ENCODE measurements around the gene TMEM176B.
"Not testable (repeated sequence)": the region's sequence is repeated elsewhere in the genome, so short reads cannot be mapped to it uniquely, and the experiment has no call there.

The TMEM176B gene

GRCh38 chr7:150781103-150781502 lies 19.1 kb downstream of the TMEM176B start:
- 77% methylated on average over 3 of the region's 3 CpGs for WGBS (ENCODE audit: insufficient coverage)
- Histone ChIP-seq H3K36me3 (ENCODE audit: control insufficient read depth in 4 of 4, insufficient read depth in 4 of 4, low read length in 3 of 4) (no peaks in the 10 kb centered on the region), H3K9me3 (ENCODE audit: control extremely low read depth in 1 of 5, control insufficient read depth in 4 of 5, insufficient read depth in 2 of 5, low read depth in 1 of 5, low read length in 4 of 5) (no peaks in the 10 kb centered on the region), H3K4me1 (ENCODE audit: control extremely low read depth in 1 of 4, control insufficient read depth in 4 of 4, insufficient read depth in 4 of 4, low read length in 3 of 4) (peaks cover 3 to 34% (median 18%) of the 10 kb centered on the region in 4 experiments), H3K27me3 (replicated peaks in 2 of 5; ENCODE audit: control insufficient read depth in 4 of 5, insufficient read depth in 5 of 5, low read length in 4 of 5) (peaks cover 0 to 2% (median 0%) of the 10 kb centered on the region in 5 experiments), H3K4me3 (ENCODE audit: control insufficient read depth in 1 of 7, extremely low read depth in 1 of 7, insufficient read depth in 4 of 7, low read depth in 2 of 7, low read length in 6 of 7) (no peak overlapping the region), H3K27ac (ENCODE audit: insufficient read depth in 1 of 2, low read depth in 1 of 2, low read length in 2 of 2, poor library complexity in 1 of 2, severe bottlenecking in 2 of 2) (no peak overlapping the region)
- ChIA-PET POLR2A (no interaction called here), CTCF (interaction anchor here (0.9 to 4.5 kb wide), 6 partner anchors 12 to 204 kb away, joined by 3 to 51 read pairs (median 4); partner anchors contain the start of genes TMEM176A and TMEM176B)
- DNase-seq: peak in 2 of 3 donors; percentile 58 to 65

GRCh38 chr7:150780292-150780691 lies 19.9 kb downstream of the TMEM176B start:
- WGBS (ENCODE audit: insufficient coverage): 96% methylated on average over 3 of the region's 3 CpGs
- ChIA-PET POLR2A (no interaction called here), CTCF (interaction anchor here (0.8 to 4.5 kb wide), 10 partner anchors 9 to 208 kb away, joined by 3 to 51 read pairs (median 4); partner anchors contain the start of genes TMEM176A and TMEM176B)
- H3K9me3 ChIP-seq (ENCODE audit: control extremely low read depth in 1 of 5, control insufficient read depth in 4 of 5, insufficient read depth in 2 of 5, low read depth in 1 of 5, low read length in 4 of 5): no peaks in the 10 kb centered on the region
- no peaks in the 10 kb centered on the region for H3K36me3 ChIP-seq (ENCODE audit: control insufficient read depth in 4 of 4, insufficient read depth in 4 of 4, low read length in 3 of 4)
- H3K4me1 ChIP-seq (ENCODE audit: control extremely low read depth in 1 of 4, control insufficient read depth in 4 of 4, insufficient read depth in 4 of 4, low read length in 3 of 4): peaks cover 2 to 27% (median 11%) of the 10 kb centered on the region in 4 experiments
- peaks cover 0 to 2% (median 0%) of the 10 kb centered on the region in 5 experiments for H3K27me3 ChIP-seq (replicated peaks in 2 of 5; ENCODE audit: control insufficient read depth in 4 of 5, insufficient read depth in 5 of 5, low read length in 4 of 5)
- no peak overlapping the region for H3K4me3 ChIP-seq (ENCODE audit: control insufficient read depth in 1 of 7, extremely low read depth in 1 of 7, insufficient read depth in 4 of 7, low read depth in 2 of 7, low read length in 6 of 7)
- H3K27ac ChIP-seq (ENCODE audit: insufficient read depth in 1 of 2, low read depth in 1 of 2, low read length in 2 of 2, poor library complexity in 1 of 2, severe bottlenecking in 2 of 2): no peak overlapping the region
- DNase-seq: no peak

- POLR2A ChIA-PET: no interaction called here
- Histone ChIP-seq H3K4me3 (ENCODE audit: control insufficient read depth in 1 of 7, extremely low read depth in 1 of 7, insufficient read depth in 4 of 7, low read depth in 2 of 7, low read length in 6 of 7) (no peak overlapping the region), H3K36me3 (ENCODE audit: control insufficient read depth in 4 of 4, insufficient read depth in 4 of 4, low read length in 3 of 4) (no peaks in the 10 kb centered on the region), H3K4me1 (ENCODE audit: control extremely low read depth in 1 of 4, control insufficient read depth in 4 of 4, insufficient read depth in 4 of 4, low read length in 3 of 4) (peaks cover 0 to 12% (median 2%) of the 10 kb centered on the region in 4 experiments), H3K9me3 (ENCODE audit: control extremely low read depth in 1 of 5, control insufficient read depth in 4 of 5, insufficient read depth in 2 of 5, low read depth in 1 of 5, low read length in 4 of 5) (no peaks in the 10 kb centered on the region), H3K27ac (ENCODE audit: insufficient read depth in 1 of 2, low read depth in 1 of 2, low read length in 2 of 2, poor library complexity in 1 of 2, severe bottlenecking in 2 of 2) (no peak overlapping the region), H3K27me3 (replicated peaks in 2 of 5; ENCODE audit: control insufficient read depth in 4 of 5, insufficient read depth in 5 of 5, low read length in 4 of 5) (peaks cover 0 to 2% (median 0%) of the 10 kb centered on the region in 5 experiments)
- DNase-seq: peak; percentile 65 to 71 (median 66)
- 0% methylated on average over 4 of the region's 12 CpGs for WGBS (ENCODE audit: insufficient coverage)
- CTCF ChIA-PET: interaction anchor here (0.9 to 4.5 kb wide), 17 partner anchors 8 to 332 kb away, joined by 3 to 51 read pairs (median 4); no protein-coding TSS in a partner anchor
These were observed 21.3 kb downstream of the TMEM176B start for GRCh38 chr7:150778738-150779301.

DNA sequence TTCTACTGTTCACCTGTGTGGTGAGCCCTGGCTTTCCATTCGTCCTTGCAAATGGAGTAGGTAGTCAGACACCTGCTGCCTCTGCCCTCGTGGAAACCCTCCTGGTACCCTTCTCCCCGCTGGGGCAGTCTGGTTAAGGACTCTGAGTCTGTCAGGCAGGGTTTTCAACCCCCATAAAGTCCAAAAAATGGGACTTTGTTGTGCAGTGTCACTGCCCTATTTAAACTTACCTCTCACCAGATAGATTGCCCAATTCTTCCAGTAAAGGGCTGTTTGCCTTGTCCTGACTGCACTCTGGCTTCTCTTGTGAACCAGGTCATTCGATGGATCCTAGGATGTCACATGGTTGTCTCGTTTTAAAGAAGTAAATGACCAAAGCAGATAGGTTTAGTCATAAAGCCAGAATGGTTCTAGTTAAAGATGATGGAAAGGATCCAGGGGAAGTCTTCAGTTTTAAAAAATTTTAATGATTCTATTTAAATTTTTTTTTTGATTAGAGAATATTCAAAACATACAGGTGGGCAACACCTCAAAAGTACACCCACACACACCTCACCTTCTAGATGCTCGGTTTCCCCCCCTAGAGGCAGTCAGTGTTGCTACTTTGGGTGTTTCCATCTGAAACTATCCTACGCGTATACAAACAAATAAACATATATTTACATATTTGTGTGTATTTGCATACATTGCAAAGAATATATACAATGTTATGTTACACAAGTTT lies 22.0 kb downstream of the TMEM176B start:
- CTCF ChIA-PET: interaction anchor here (0.9 to 4.5 kb wide), 16 partner anchors 8 to 331 kb away, joined by 3 to 51 read pairs (median 4); no protein-coding TSS in a partner anchor
- 86% methylated on average over 4 of the region's 8 CpGs for whole genome bisulfite sequencing (ENCODE audit: insufficient coverage)
- POLR2A ChIA-PET: no interaction called here
- Histone ChIP-seq H3K36me3 (ENCODE audit: control insufficient read depth in 4 of 4, insufficient read depth in 4 of 4, low read length in 3 of 4) (no peaks in the 10 kb centered on the region), H3K27ac (ENCODE audit: insufficient read depth in 1 of 2, low read depth in 1 of 2, low read length in 2 of 2, poor library complexity in 1 of 2, severe bottlenecking in 2 of 2) (no peak overlapping the region), H3K27me3 (replicated peaks in 2 of 5; ENCODE audit: control insufficient read depth in 4 of 5, insufficient read depth in 5 of 5, low read length in 4 of 5) (peaks cover 0 to 2% (median 0%) of the 10 kb centered on the region in 5 experiments), H3K4me1 (ENCODE audit: control extremely low read depth in 1 of 4, control insufficient read depth in 4 of 4, insufficient read depth in 4 of 4, low read length in 3 of 4) (peaks cover 0 to 10% (median 2%) of the 10 kb centered on the region in 4 experiments), H3K4me3 (ENCODE audit: control insufficient read depth in 1 of 7, extremely low read depth in 1 of 7, insufficient read depth in 4 of 7, low read depth in 2 of 7, low read length in 6 of 7) (no peak overlapping the region), H3K9me3 (ENCODE audit: control extremely low read depth in 1 of 5, control insufficient read depth in 4 of 5, insufficient read depth in 2 of 5, low read depth in 1 of 5, low read length in 4 of 5) (no peaks in the 10 kb centered on the region)
- no peak for DNase-seq

DNA sequence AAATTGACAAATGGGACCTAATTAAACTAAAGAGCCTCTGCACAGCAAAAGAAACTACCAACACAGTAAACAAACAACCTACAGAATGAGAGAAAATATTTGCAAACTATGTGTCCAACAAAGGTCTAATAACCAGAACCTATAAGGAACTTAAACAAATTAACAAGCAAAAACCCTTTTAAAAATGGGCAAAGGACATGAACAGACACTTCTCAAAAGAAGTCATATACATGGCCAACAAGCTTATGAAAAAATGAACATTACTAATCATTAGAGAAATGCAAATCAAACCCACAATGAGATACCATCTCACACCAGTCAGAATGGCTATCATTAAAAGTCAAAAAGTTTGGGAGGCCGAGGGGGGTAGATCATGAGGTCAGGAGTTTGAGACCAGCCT lies 26.0 kb downstream of the TMEM176B start:
- CTCF ChIA-PET: interaction anchor here (1.3 kb wide), 1 partner anchor 104 kb away, joined by 4 read pairs; no protein-coding TSS in a partner anchor
- H3K4me3 ChIP-seq (ENCODE audit: control insufficient read depth in 1 of 7, extremely low read depth in 1 of 7, insufficient read depth in 4 of 7, low read depth in 2 of 7, low read length in 6 of 7); H3K36me3 ChIP-seq (ENCODE audit: control insufficient read depth in 4 of 4, insufficient read depth in 4 of 4, low read length in 3 of 4); H3K4me1 ChIP-seq (ENCODE audit: control extremely low read depth in 1 of 4, control insufficient read depth in 4 of 4, insufficient read depth in 4 of 4, low read length in 3 of 4); DNase-seq; H3K27me3 ChIP-seq (replicated peaks in 2 of 5; ENCODE audit: control insufficient read depth in 4 of 5, insufficient read depth in 5 of 5, low read length in 4 of 5); H3K9me3 ChIP-seq (ENCODE audit: control extremely low read depth in 1 of 5, control insufficient read depth in 4 of 5, insufficient read depth in 2 of 5, low read depth in 1 of 5, low read length in 4 of 5); POLR2A ChIA-PET; H3K27ac ChIP-seq (ENCODE audit: insufficient read depth in 1 of 2, low read depth in 1 of 2, low read length in 2 of 2, poor library complexity in 1 of 2, severe bottlenecking in 2 of 2): not testable (repeated sequence)
- WGBS (ENCODE audit: insufficient coverage): no CpG with 5 or more reads among the region's 1 CpG

- WGBS (ENCODE audit: insufficient coverage): 91% methylated on average over 3 of the region's 4 CpGs
- POLR2A ChIA-PET: no interaction called here
- Histone ChIP-seq H3K27me3 (replicated peaks in 2 of 5; ENCODE audit: control insufficient read depth in 4 of 5, insufficient read depth in 5 of 5, low read length in 4 of 5) (no peaks in the 10 kb centered on the region), H3K27ac (ENCODE audit: insufficient read depth in 1 of 2, low read depth in 1 of 2, low read length in 2 of 2, poor library complexity in 1 of 2, severe bottlenecking in 2 of 2) (no peak overlapping the region), H3K4me1 (ENCODE audit: control extremely low read depth in 1 of 4, control insufficient read depth in 4 of 4, insufficient read depth in 4 of 4, low read length in 3 of 4) (no peaks in the 10 kb centered on the region), H3K4me3 (ENCODE audit: control insufficient read depth in 1 of 7, extremely low read depth in 1 of 7, insufficient read depth in 4 of 7, low read depth in 2 of 7, low read length in 6 of 7) (no peak overlapping the region), H3K9me3 (ENCODE audit: control extremely low read depth in 1 of 5, control insufficient read depth in 4 of 5, insufficient read depth in 2 of 5, low read depth in 1 of 5, low read length in 4 of 5) (peaks cover 0 to 4% (median 0%) of the 10 kb centered on the region in 5 experiments), H3K36me3 (ENCODE audit: control insufficient read depth in 4 of 4, insufficient read depth in 4 of 4, low read length in 3 of 4) (no peaks in the 10 kb centered on the region)
- DNase-seq: no peak
- CTCF ChIA-PET: interaction anchor here (1.1 to 1.5 kb wide), 2 partner anchors 9 to 14 kb away, joined by 3 read pairs; no protein-coding TSS in a partner anchor
These were observed 30.4 kb downstream of the TMEM176B start for GRCh38 chr7:150769768-150770167.

DNA sequence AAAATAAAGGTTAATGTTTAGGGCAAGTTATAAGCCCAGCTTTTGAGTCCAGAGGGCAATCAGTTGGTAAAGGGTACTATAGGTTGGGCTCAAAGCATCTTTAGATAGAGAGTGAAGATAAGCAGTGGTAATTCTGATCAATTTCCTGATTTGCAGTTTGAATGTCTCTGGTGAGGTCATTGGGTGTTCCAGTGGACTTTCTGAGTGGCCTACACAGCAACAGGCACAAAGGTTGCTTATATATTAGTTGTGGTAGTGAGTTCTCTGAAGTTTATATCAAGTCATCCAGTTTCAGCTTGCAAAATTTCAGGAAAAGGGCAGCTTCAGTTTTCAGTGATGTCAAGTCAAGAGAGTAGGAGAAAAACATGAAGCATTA lies 33.8 kb downstream of the TMEM176B start:
- Histone ChIP-seq H3K9me3 (ENCODE audit: control extremely low read depth in 1 of 5, control insufficient read depth in 4 of 5, insufficient read depth in 2 of 5, low read depth in 1 of 5, low read length in 4 of 5) (no peaks in the 10 kb centered on the region), H3K27me3 (replicated peaks in 2 of 5; ENCODE audit: control insufficient read depth in 4 of 5, insufficient read depth in 5 of 5, low read length in 4 of 5) (no peaks in the 10 kb centered on the region), H3K27ac (ENCODE audit: insufficient read depth in 1 of 2, low read depth in 1 of 2, low read length in 2 of 2, poor library complexity in 1 of 2, severe bottlenecking in 2 of 2) (no peak overlapping the region), H3K4me1 (ENCODE audit: control extremely low read depth in 1 of 4, control insufficient read depth in 4 of 4, insufficient read depth in 4 of 4, low read length in 3 of 4) (no peaks in the 10 kb centered on the region), H3K36me3 (ENCODE audit: control insufficient read depth in 4 of 4, insufficient read depth in 4 of 4, low read length in 3 of 4) (no peaks in the 10 kb centered on the region), H3K4me3 (ENCODE audit: control insufficient read depth in 1 of 7, extremely low read depth in 1 of 7, insufficient read depth in 4 of 7, low read depth in 2 of 7, low read length in 6 of 7) (no peak overlapping the region)
- ChIA-PET CTCF (interaction anchor here (1.0 to 2.1 kb wide), 2 partner anchors 11 to 27 kb away, joined by 3 to 4 read pairs; no protein-coding TSS in a partner anchor), POLR2A (no interaction called here)
- no peak for DNase-seq

Data from common myeloid progenitor, CD34-positive (primary cell).